IMR-90 (cell line): ENCODE data around the gene SCLY.

Experiments
- CEBPB ChIP-seq: IDR thresholded peaks from 2 replicates; pipeline ENCODE4 v1.6.1; 2012; ENCODE audit warnings: low read depth, low read length, improper control_type of control experiment
- CHD1 ChIP-seq: IDR thresholded peaks from 2 replicates; pipeline ENCODE4 v1.6.1; 2012; ENCODE audit warnings: low read depth, low read length, improper control_type of control experiment
- CTCF ChIP-seq: conservative IDR thresholded peaks from 2 replicates; pipeline ENCODE4 v1.5.1; 2012; ENCODE audit warnings: mild to moderate bottlenecking, low read depth, low read length, improper control_type of control experiment
- ELK1 ChIP-seq: fragments of 150-350 bp; IDR thresholded peaks from 2 replicates; pipeline ENCODE4 v1.6.1; 2016; ENCODE audit warnings: low read depth, mild to moderate bottlenecking, low read length, moderate library complexity, borderline replicate concordance
- FOS ChIP-seq: fragments of 150-350 bp; IDR thresholded peaks from 2 replicates; pipeline ENCODE4 v1.6.1; 2016; ENCODE audit warnings: low read depth, low read length
- MAZ ChIP-seq: IDR thresholded peaks from 2 replicates; pipeline ENCODE4 v1.6.1; 2012; ENCODE audit warnings: low read depth, mild to moderate bottlenecking, low read length, improper control_type of control experiment, moderate library complexity, borderline replicate concordance
- MXI1 ChIP-seq: IDR thresholded peaks from 2 replicates; pipeline ENCODE4 v1.6.1; 2012; ENCODE audit warnings: low read depth, mild to moderate bottlenecking, low read length, moderate library complexity, borderline replicate concordance
- NFE2L2 ChIP-seq: fragments of 150-350 bp; IDR thresholded peaks from 2 replicates; pipeline ENCODE4 v1.6.1; 2016; ENCODE audit warnings: low read depth, mild to moderate bottlenecking, low read length
- POLR2A ChIP-seq: IDR thresholded peaks from 2 replicates; pipeline ENCODE4 v1.6.1; 2012; ENCODE audit warnings: mild to moderate bottlenecking, low read depth, low read length
- RAD21 ChIP-seq: IDR thresholded peaks from 2 replicates; pipeline ENCODE4 v1.6.1; 2012; ENCODE audit warnings: low read length, improper control_type of control experiment
- RCOR1 ChIP-seq: IDR thresholded peaks from 2 replicates; pipeline ENCODE4 v1.6.1; 2012; ENCODE audit warnings: mild to moderate bottlenecking, low read length, improper control_type of control experiment; ENCODE audit not compliant: insufficient replicate concordance
- RFX5 ChIP-seq: IDR thresholded peaks from 2 replicates; pipeline ENCODE4 v1.8.0; 2012; ENCODE audit warnings: low read depth, mild to moderate bottlenecking, low read length, moderate library complexity
- SMC3 ChIP-seq: fragments of 150-350 bp; IDR thresholded peaks from 2 replicates; pipeline ENCODE4 v1.6.1; 2016; ENCODE audit warnings: low read depth, mild to moderate bottlenecking, antibody characterized with exemption, low read length, moderate library complexity
- TF ChIP-seq, protein P1 (sequence below): fragments of 150-350 bp; IDR thresholded peaks from 2 replicates; pipeline ENCODE4 v1.6.1; 2017; ENCODE audit warnings: mild to moderate bottlenecking, antibody characterized with exemption, low read length, low read depth

GRCh38 chr2:238100049-238100820 is 39.4 kb downstream of the SCLY start, which contains the start of gene ESPNL:
- TF ChIP-seq CTCF: no peak
- TF ChIP-seq, protein P1, sequence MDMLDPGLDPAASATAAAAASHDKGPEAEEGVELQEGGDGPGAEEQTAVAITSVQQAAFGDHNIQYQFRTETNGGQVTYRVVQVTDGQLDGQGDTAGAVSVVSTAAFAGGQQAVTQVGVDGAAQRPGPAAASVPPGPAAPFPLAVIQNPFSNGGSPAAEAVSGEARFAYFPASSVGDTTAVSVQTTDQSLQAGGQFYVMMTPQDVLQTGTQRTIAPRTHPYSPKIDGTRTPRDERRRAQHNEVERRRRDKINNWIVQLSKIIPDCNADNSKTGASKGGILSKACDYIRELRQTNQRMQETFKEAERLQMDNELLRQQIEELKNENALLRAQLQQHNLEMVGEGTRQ: no peak
- no peak for TF ChIP-seq RFX5
- TF ChIP-seq NFE2L2: no peak
- TF ChIP-seq POLR2A: no peak
- TF ChIP-seq FOS: no peak
- no peak for TF ChIP-seq SMC3
- no peak for TF ChIP-seq MXI1
- TF ChIP-seq MAZ: no peak
- no peak for TF ChIP-seq CEBPB
- TF ChIP-seq RAD21: no peak
- TF ChIP-seq ELK1: no peak
- no peak for TF ChIP-seq CHD1
- no peak for TF ChIP-seq RCOR1
